ENCODE results near the gene CALHM5.

Gene CALHM5

DNA sequence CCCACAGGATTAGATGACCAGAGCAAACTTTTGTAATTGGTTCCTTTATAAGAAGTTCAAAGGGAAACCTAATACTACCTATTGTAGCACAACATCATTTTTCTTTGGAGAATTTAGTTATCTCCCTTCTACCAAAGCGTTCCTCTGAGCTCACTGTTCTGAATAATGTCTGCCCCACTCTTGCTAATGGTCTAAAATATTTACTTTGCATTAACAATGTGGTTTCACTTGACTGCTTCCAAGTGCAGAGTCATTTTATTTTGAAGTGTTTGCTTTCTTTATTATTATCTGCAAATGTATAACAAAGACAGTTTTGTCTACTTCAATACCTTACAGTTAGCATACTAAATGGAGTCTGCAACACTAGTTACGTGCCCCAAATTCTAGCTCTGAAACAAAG lies 19.0 kb downstream of the CALHM5 start:
- TF ChIP-seq, protein P1, sequence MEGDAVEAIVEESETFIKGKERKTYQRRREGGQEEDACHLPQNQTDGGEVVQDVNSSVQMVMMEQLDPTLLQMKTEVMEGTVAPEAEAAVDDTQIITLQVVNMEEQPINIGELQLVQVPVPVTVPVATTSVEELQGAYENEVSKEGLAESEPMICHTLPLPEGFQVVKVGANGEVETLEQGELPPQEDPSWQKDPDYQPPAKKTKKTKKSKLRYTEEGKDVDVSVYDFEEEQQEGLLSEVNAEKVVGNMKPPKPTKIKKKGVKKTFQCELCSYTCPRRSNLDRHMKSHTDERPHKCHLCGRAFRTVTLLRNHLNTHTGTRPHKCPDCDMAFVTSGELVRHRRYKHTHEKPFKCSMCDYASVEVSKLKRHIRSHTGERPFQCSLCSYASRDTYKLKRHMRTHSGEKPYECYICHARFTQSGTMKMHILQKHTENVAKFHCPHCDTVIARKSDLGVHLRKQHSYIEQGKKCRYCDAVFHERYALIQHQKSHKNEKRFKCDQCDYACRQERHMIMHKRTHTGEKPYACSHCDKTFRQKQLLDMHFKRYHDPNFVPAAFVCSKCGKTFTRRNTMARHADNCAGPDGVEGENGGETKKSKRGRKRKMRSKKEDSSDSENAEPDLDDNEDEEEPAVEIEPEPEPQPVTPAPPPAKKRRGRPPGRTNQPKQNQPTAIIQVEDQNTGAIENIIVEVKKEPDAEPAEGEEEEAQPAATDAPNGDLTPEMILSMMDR (IDR thresholded peaks at IDR 0.05; ENCODE audit: low read depth, low read length): no peak
- H3K4me3 ChIP-seq (replicated peaks in 1 of 2; ENCODE audit: low read depth in 2 of 2, low read length in 2 of 2): no peak overlapping the region
- DNase-seq (ENCODE audit: low read depth in 2 of 2): no peak

DNA sequence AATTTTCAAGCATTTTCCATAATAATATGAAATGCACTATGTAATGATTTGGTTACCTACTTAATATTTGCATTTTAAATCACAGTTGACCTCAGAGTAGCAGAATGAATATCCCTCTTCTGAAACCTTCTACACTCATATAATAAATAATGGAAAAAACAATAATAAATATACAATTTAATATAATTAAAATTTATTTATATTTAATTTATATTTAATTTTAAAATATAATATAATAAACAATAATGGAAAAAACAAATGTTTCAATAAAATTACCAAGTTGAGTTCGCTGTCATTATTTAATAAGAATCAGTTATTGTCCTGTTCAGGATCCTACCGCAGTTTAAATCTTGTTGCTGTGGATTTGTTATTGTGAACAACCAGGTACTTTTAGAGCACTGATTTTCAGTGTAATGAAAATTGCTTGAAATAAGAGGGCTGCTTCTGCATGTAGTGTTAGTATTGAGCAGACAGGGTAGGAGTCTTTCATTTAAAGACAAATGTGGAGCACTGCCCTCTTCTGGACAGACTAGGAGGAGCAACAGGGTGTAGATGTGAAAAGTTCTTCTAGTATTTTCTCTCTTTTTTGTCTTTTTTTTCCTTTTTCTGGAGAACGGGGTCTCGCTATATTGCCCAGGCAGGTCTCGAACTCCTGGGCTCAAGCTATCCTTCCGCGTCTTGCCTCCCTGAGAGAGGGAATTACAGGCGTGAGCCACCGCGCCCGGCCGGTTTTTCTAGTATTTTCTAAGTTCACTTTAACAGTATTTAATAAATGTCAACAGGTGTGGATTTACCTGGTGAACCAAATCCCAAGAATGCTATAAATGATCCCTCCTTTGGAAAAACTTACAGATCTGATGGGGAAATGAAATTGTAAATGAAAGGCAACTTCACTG lies 20.5 kb downstream of the CALHM5 start:
- DNase-seq (ENCODE audit: low read depth in 2 of 2): peak; percentile 87 to 88
- TF ChIP-seq, protein P1 (IDR thresholded peaks at IDR 0.05; ENCODE audit: low read depth, low read length): peak; percentile 75
- H3K4me3 ChIP-seq (replicated peaks in 1 of 2; ENCODE audit: low read depth in 2 of 2, low read length in 2 of 2): no peak overlapping the region

DNA sequence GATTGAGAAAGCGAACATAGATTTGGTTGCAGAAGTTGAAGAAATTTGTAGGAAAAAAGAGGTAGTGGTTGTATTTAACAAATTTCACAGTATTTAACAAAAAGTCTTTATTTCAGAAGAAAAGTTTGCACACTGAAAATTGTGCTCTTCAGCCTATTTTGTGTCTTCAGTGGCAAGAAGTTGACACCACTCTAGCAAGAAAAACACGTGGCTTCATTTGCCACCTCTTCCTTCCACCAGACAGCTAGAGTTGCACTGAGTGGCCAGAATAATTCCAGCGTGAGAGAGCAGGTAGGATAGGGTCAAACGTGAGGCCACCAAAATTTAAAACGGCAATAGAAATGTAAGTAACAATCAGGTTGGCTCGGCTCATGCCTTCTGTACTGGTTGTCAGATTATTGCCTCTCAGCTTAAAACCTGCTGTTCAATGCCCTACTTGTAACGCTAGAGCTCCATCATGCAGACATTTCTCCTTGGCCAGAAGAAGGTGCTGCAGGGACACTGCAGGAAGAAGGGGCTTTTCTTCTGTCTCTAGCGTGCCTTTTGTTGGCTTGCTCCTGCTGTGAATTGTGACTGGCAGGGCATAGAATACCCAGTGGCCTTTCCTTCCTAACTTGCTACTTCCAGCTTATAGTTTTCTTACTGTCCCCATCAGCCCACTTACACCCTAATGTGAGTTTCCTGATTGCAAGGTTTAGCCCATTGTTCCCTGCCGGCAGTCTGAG lies 22.0 kb downstream of the CALHM5 start:
- TF ChIP-seq, protein P1 (IDR thresholded peaks at IDR 0.05; ENCODE audit: low read depth, low read length): peak; percentile 4
- H3K4me3 ChIP-seq (replicated peaks in 1 of 2; ENCODE audit: low read depth in 2 of 2, low read length in 2 of 2): no peak overlapping the region
- DNase-seq (ENCODE audit: low read depth in 2 of 2): peak in 1 of 2 donors; percentile 11

DNA sequence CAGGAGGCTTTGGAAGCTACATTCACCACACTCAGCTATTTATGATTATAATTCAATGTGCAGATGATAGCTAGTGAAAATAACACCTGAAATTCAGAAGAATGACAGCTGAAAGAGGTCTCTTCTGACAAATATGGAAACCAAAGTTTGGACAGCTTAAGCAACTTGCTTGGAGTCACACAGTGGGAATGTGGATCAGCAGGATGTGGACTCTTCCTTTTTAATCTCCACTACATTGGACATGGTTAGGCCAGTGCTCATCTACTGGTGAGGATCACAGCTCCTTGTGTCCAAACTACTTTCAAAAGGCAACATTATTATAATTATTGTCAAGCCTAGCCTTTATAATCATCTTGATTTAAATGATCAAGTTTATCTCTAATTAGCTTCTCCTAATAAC lies 23.7 kb downstream of the CALHM5 start:
- TF ChIP-seq, protein P1 (IDR thresholded peaks at IDR 0.05; ENCODE audit: low read depth, low read length): no peak
- no peak overlapping the region for H3K4me3 ChIP-seq (replicated peaks in 1 of 2; ENCODE audit: low read depth in 2 of 2, low read length in 2 of 2)
- DNase-seq (ENCODE audit: low read depth in 2 of 2): no peak

DNA sequence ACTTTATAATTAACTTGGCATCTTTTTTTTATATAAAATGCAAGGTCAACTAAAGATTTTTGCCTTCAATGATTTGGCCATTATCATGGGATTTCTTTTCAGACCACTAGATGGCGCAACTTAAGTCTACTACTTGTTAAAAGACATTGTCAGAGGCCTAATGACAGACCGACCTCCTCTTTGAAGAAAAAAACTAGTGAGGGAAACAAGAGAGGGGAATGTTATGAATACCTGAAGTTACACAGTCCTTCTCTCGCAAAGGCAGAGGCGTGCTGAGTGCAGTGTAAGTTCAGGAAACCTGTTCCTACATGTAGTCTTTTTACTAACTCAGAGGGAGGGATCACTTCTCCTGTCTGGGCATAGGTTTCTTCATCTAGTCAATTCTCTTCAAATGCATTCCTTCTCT lies 24.8 kb downstream of the CALHM5 start:
- TF ChIP-seq, protein P1 (IDR thresholded peaks at IDR 0.05; ENCODE audit: low read depth, low read length): peak; percentile 52
- no peak overlapping the region for H3K4me3 ChIP-seq (replicated peaks in 1 of 2; ENCODE audit: low read depth in 2 of 2, low read length in 2 of 2)
- DNase-seq (ENCODE audit: low read depth in 2 of 2): peak; percentile 77 to 85

DNA sequence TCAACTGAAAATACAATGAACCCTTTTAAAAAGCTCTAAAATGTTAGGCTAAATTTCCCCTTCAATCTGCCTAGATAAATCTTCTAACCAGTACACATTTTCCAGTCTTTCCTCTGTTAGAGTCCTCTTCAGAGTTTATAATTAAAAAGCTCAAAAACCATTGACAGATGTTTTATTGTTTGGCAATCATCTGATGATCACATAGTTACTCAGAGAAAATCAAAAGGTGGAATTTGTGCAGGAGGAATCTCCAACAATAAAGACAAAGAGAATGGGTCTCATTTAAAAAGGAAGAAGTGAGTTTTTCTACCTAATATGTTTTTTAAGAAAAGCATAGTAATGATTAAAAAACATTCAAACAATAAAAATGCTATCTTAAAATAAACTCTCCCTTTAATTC lies 31.0 kb downstream of the CALHM5 start:
- DNase-seq (ENCODE audit: low read depth in 2 of 2): peak in 1 of 2 donors; percentile 32
- TF ChIP-seq, protein P1 (IDR thresholded peaks at IDR 0.05; ENCODE audit: low read depth, low read length): no peak
- H3K4me3 ChIP-seq (replicated peaks in 1 of 2; ENCODE audit: low read depth in 2 of 2, low read length in 2 of 2): no peak overlapping the region

Data from cardiac fibroblast (primary cell).